HG03039 (cell line): ENCODE results near the gene NECAB2.

ENCODE experiments used
- ATAC-seq: cut with Tn5 transposase; IDR thresholded peaks from one replicate; pipeline ENCODE4 v1.9.1; 2021; ENCODE audit warnings: mild to moderate bottlenecking, moderate library complexity; ENCODE audit not compliant: unreplicated experiment

Gene NECAB2

DNA sequence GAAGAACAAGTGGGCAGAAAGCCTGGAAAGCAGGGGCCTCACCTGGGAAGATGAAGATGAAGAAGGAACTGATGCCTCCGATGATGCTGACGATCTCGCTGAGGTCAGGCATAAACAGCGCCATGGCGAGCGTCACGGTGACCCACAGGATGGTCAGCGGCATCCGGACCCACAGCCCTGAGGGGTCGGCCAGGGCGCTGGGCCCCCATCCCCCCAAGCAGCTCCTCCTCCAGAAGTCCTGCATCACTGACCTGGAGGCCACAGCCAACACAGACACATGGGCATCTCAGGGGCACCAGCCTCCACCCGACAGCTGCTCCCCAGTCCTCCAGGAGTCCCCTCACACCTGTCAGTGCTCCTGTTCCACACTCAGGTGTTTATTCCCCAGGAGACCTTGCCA is 48.4 kb downstream of the NECAB2 start:
- ATAC-seq: no peak

DNA sequence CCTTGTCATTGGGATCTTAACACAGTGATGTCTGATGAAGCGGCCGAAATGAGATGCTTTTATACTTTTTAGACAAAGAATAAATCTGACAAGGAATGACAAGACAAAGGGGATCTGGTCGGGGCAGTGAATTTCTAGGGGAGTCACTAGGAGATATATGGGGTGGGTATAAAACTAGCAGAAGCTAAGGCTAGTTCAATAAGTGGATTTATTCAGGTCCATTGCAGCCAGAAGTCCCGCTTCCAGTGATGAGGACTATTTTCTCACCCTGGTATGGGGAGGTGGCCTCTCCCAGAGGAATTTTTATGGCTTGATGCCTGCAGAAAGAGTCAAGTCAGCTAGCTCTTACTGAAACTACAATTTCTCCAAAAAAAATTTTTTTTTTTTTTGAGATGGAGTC is 50.7 kb downstream of the NECAB2 start:
- no peak for ATAC-seq

GRCh38 chr16:84020353-84020752 is 52.3 kb downstream of the NECAB2 start:
- ATAC-seq: no peak

DNA sequence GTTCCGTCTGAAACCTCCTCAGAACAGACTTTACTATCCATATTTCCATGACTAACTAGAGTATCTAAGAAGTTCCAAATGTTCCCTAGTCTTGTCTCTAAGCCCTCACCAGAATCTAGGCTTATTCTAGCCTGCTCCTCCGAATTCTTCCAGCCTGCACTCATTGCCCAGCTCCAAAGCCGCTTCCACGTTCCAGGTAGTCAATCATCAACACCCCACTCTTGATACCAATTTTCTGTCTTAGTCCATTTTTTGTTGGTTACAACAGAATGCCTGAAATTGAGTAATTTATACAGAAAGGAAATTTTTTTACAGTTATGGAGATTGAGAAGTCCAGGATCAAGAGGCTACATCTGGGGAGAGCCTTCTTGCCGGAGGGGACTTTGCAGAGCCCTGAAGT is 53.4 kb downstream of the NECAB2 start:
- ATAC-seq: no peak

DNA sequence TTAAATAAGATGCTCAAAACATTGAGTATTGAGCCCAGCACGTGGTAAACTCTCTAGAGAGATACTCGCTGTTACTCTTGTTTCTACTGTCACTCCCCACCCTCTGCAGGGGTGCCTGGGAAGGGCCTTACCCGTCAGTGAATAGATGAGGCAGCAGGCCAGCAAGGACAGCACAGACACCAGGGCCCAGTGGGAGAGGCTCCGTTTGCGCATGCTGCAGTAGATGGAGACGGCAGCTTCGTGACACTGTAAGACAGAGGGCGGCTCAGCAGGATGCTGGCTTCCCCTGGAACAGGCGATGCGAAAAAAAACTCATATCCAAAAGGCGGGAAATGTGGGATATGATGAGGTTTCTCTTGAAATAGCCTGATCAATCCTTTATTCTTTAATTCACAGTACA is 54.6 kb downstream of the NECAB2 start:
- ATAC-seq: no peak

- no peak for ATAC-seq
Observed at GRCh38 chr16:84024854-84025253, 56.8 kb downstream of the NECAB2 start.

DNA sequence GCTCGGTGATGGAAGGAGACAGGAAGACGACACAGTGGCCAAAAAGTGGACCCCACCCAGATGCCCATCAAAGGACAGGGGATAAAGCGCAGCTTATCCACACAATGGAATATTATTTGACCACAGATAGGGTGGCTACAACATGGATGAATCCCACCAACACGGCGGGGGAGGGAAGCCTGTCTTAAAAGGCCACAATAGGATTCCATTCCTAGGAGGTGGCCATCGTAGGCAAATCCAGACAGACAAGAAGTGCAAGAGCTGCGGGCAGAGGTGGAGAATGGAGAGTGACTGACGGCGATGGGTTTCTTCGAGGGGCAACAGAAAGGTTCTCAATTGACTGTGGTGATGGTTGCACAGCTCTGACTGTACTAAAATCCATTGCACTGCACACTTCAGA is 58.6 kb downstream of the NECAB2 start:
- ATAC-seq: no peak

GRCh38 chr16:84027625-84028024 is 59.6 kb downstream of the NECAB2 start:
- ATAC-seq: no peak

DNA sequence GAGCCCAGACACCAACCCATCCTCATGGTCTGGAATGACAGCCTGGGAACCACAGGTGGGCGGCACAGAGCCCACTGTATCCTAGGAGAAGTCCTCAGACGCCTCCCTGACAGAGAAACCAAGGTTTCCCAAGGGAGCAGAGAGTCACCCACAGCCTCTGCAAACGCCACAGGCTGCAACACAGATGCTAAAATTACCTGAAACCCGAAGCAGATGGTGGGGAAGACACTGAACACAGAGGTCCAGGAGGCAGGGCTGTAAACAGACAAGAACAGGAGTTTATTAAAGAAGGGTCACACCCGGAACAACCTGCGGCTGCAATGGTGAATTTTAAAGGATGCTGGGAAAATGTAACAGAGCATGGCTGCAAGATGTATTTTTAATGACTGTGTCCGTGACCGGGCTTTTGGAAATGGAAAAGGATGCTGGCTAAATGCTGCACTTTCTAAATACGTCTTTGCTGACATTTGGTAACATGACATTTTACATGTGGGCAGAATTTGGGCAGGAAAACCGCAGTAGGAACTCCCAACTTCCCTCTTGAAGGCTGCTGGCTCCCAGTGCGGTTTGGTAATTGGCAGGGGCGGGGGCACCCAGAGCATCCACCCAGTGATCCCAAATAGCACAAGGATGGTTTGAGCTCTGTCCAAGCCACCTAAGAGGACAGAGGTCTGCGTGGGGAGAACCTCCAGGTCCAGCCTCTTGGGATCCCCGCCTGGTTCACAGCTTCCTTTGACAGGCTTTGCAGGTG is 61.4 kb downstream of the NECAB2 start:
- no peak for ATAC-seq

DNA sequence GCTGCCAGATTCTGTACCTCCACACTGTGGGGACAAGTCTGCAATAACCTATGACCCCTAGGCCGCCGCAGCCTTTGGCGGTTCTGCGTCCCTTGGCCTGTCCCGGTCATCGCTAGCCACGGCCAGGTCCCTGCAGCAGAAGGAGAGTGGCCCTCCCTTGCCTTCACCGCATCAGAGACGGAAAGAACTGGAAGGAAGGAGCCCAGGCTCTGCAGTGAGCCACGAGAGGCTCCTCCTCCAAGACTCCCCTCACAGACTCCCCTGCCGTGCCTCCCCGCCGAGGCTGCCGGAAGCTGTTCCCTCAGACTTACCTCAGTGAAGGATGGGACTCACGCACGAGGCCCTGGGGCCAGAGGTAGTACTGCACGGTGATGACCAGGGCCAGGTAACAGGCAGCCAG is 63.5 kb downstream of the NECAB2 start:
- no peak for ATAC-seq

DNA sequence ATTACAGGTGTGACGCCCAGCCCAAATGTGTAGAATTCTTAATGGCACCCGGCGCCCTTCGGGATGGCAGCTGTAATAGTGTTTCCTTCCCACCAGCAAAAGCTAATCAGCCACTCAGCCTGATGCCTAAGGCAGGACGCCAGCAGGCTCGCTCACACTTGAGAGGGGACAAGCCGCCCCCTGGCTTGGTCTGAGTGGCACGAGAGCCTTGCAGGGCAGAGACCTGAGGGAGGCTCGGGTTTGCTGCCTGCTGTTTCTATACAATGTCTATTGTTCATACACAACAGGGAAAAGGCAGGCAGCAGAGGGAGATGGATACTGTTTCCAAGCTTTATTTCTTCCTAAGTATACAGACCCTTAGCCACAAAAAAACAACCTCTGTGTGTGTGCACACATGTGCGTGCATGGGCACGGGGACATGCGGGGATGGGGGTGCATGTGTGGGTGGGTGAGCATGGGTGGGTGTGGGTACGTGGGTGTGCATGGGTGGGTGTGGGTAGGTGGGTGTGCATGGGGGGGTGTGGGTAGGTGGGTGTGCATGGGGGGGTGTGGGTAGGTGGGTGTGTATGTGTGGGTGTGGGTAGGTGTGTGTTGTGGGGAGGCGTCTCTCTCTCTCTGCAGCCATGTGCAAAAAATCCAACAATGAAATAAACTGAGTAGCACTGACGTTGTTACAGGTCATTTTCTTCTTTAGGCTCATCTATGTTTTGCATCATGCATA is 64.6 kb downstream of the NECAB2 start:
- ATAC-seq: no peak

- no peak for ATAC-seq
Observed at GRCh38 chr16:84033251-84034195, 65.5 kb downstream of the NECAB2 start.

DNA sequence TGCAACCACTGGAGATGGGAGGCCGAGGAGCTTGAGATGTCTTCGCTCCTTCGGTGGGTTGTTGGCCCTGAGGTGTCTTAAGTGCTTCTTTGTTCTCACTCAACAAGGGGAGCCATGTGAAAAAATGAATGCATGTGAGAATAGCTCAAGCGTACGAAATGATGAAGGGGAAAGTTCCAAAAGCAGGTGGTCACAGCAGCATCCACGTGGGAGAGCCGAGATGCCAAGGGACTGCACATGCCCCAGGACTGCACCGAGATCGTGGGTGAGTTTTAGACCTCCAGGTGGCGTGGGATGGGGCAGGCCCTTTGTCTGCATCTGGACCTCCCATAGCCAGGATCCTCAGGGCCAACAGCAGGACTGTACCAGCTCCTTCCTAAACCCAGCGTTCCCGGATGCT is 66.5 kb downstream of the NECAB2 start:
- ATAC-seq: no peak

DNA sequence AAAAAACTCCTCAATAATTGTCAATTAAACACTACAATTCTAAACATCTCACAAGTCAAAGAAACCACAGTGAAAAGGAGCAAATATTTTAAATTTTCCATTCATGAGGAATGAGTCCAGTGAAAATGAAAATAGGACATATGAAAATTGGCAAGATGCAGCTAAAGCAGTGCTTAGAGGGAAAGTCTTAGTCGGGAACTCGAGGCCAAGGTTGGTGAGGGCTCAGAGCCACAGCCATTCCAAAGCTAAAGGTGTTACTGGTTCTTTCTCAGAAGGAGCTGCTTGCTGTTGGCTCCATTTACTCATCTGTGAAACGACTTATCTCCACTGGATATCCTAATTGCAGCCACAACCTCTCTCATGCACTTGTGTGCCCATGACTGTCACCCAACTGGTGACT is 68.1 kb downstream of the NECAB2 start:
- ATAC-seq: no peak

- ATAC-seq: no peak
Observed at GRCh38 chr16:84036982-84037425, 69.0 kb downstream of the NECAB2 start.

- no peak for ATAC-seq
Observed at GRCh38 chr16:84038469-84038868, 70.4 kb downstream of the NECAB2 start.

GRCh38 chr16:84039696-84040095 is 71.7 kb downstream of the NECAB2 start:
- ATAC-seq: no peak

GRCh38 chr16:84040226-84040822 is 72.3 kb downstream of the NECAB2 start:
- ATAC-seq: no peak

- ATAC-seq: no peak
Observed at GRCh38 chr16:84040823-84041820, 73.1 kb downstream of the NECAB2 start.

DNA sequence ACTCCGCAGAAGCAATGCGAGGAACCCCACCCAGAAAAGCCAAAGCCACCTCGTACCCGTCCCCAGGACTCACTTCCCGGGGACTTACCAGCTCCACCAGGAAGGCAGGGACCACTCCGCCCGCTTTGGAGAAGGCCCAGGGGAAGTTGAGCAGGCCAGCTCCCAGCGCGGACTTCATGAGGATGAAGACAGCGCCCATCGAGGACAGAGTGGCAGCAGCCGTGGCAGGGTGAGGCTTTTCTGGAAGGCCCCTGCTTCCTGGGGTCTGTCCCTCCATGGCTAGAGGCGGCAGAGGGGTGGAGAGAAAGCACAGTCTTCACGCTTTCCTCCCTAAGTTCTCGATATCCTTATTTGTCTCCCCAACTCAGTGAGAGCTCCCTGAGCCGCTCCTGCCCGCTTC is 73.8 kb downstream of the NECAB2 start:
- ATAC-seq: no peak
